Daoy (cell line): ENCODE data around the gene SVEP1. TPM values are rescaled to one million over a fixed set of nuclear protein-coding genes. Genes with fewer than 3 reads are reported as not detected.

Experiments
- DNase-seq: peaks from one replicate; pipeline ENCODE4 v3.0.0-alpha.2; 2015; ENCODE audit warnings: low read depth
- total RNA-seq: library from RNA; depleted of rRNA; stranded (reverse); fragments of >200 nt; shearing (Covaris generic); gene quantifications from 2 replicates; pipeline ENCODE4 v1.2.3, GENCODE V29; 2014

The SVEP1 gene
- total RNA-seq, 1 experiment from 2014 or later: 0.86 TPM

DNA sequence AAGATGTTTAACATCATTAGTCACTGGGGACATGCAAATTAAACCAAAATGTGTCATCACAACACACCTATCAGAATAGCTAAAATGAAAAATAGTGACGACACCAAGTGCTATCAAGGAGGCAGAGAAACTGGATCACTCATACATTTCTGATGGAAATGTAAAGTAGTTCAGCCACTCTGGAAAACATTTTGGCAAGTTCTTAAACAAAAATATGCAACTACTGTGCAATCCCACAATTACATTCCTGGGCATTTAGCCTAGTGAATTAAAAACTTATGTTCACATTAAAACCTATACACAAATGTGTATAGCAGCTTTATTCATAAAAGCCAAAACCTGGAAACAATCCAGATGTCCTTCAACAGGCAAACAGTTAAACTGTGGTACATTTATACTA is 53.1 kb downstream of the SVEP1 start:
- DNase-seq: no peak

- no peak for DNase-seq
Observed at GRCh38 chr9:110521206-110521605, 58.3 kb downstream of the SVEP1 start.

DNA sequence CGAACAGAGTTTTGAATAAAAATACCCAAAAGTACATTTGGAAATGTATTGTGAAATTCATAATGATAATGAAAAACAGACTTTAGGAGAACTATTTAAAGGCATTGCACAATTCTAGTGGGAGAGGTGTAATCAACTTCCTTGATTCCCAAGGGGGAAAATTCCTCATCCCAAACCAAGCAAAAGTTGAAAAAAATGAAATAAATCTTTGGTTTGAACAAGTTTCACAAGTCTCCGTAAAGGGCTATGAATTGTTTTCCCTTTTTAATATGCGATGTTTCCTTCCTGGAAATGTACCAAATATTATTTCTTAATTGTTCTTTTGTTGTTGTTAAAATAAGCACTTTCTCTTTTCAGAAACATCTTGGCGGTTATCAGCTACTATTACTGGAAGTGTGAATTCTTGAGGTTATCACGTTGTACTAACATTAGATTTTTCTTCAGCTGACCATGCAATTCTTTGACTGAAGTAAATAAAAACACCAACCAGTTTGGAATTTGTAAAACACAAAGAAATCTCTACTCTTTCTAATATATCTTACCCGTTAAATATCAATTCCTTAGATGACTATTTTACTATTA is 59.3 kb downstream of the SVEP1 start:
- DNase-seq: no peak

- DNase-seq: no peak
Observed at GRCh38 chr9:110517483-110517882, 62.1 kb downstream of the SVEP1 start.

- no peak for DNase-seq
Observed at GRCh38 chr9:110514897-110515296, 64.6 kb downstream of the SVEP1 start.

DNA sequence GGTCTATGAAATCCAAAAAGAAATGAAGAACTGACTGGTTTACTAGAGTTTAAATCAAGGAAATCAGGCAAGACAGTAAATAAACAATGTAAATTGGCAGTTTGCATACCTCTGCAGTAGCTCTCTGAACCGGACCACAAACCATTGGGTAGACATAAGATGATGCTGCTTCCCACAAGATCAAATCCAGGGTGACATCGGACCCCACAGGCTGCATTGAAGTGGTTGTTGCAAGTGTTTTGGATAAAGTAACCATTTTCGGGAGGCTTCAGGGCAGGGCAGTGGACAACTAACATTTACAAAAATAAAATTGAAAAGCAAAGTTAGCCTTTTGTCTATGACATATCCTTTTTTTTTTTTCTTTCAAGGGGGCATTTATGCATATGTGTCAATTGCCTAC is 66.7 kb downstream of the SVEP1 start:
- DNase-seq: no peak

- no peak for DNase-seq
Observed at GRCh38 chr9:110509792-110510191, 69.7 kb downstream of the SVEP1 start.

- DNase-seq: peak; percentile 11
Observed at GRCh38 chr9:110502842-110503241, 76.7 kb downstream of the SVEP1 start.

- DNase-seq: no peak
Observed at GRCh38 chr9:110499608-110500007, 79.9 kb downstream of the SVEP1 start.

- DNase-seq: no peak
Observed at GRCh38 chr9:110487196-110487595, 92.3 kb downstream of the SVEP1 start.

DNA sequence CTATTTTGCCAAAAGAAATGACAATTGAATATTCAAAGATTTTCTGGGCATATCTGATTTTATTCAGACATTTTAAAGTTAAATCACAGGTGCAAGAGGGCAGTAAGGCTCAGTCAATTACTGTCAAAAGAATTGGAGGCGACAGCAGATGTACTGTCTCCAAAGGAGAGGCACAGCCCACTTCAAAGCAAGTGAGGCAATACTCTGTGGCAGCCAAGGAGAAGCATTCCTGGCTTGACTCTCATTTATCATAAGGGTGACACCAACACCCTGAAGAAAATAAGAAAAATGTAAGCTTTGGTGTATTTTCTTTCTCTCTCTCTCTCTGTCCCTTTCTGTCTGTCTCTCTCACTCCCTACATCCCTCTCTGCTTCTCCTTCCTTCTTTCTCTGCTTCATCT is 93.3 kb downstream of the SVEP1 start:
- DNase-seq: no peak

- DNase-seq: no peak
Observed at GRCh38 chr9:110479481-110479880, 100.1 kb downstream of the SVEP1 start.

- no peak for DNase-seq
Observed at GRCh38 chr9:110476251-110476650, 103.3 kb downstream of the SVEP1 start.

DNA sequence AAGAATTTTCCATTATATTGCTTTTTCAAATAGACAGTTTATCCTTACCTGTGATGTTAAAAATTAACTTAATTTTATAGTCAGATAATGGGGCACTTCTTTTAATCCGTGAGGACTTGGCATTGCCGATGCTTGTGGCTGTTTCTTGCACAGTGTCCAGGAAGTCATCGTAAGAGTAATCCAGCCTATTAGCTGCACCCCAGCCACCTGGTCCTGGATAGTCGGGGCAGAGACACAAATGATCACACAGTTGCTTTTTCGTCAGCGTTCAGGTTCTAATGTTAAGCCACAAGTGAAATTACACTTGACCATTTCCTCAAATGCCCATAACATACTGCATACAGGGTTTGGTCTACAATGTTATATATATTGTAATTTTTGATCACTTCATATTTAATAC is 107.4 kb downstream of the SVEP1 start:
- no peak for DNase-seq

GRCh38 chr9:110468950-110469349 is 110.6 kb downstream of the SVEP1 start:
- DNase-seq: no peak

- no peak for DNase-seq
Observed at GRCh38 chr9:110465190-110465589, 114.4 kb downstream of the SVEP1 start.

DNA sequence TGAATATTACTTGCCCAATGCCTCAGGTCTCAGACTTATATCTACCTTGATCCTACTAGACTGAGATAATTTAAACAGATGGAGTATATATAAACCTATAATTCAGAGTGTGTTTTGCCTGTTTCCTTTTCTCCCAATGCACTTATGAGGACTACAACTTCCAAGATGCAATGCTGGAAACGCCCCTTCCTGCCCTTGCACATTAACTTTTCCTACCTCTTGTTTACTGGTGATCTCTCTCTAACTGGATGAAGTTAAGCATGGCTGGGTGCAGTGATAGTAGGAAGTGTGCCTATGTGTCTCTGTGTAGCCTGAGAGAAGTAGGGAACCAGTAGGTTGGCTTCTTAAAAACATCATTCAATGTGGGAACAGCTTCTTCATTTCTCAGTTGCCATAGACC is 115.2 kb downstream of the SVEP1 start:
- no peak for DNase-seq

DNA sequence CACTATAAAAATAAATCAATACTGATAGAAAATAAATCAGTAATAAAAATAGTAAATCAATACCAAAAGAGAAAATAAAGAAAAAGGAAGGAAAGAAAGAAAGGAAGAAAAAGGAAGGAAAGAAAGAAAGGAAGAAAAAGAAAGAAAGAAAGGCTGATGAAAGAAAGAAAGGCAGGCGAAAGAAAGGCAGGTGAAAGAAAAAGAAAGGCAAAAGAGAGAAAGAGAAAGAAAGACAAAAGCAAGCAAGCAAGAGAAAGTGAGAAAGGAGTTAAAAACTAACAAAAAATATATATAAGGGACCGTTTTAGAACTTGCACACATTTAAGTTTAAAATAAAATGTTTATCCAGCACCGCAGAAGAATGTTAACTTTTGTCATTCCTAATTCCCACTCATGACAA is 116.0 kb downstream of the SVEP1 start:
- no peak for DNase-seq

GRCh38 chr9:110457245-110457644 is 122.3 kb downstream of the SVEP1 start:
- no peak for DNase-seq

GRCh38 chr9:110456681-110457080 is 122.9 kb downstream of the SVEP1 start:
- DNase-seq: no peak

GRCh38 chr9:110455860-110456259 is 123.7 kb downstream of the SVEP1 start:
- DNase-seq: no peak

- DNase-seq: no peak
Observed at GRCh38 chr9:110452227-110452801, 127.2 kb downstream of the SVEP1 start.

- DNase-seq: no peak
Observed at GRCh38 chr9:110451726-110452125, 127.8 kb downstream of the SVEP1 start.

DNA sequence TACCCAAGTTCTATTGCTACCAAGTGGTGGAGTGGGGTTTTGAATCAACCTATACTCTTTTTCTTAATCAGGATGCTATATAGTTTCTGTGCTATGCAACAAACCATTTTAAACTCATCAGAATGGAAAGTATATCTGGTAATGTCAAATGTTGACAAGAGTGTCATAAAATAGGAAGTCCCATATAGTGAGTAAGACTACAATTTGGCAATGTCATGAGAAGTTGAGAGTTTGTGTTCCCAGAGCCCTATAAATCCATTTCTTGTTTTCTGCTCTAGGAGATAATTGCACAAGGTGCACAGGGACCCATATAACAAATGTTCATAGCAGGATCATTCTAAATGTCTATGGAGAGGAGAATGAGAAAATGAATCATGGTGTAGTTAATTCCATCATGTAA is 132.1 kb downstream of the SVEP1 start:
- DNase-seq: no peak
